Upper lobe of right lung (tissue), 1 donor: ENCODE results near the gene TPH2. TPM values are rescaled to one million over a fixed set of nuclear protein-coding genes. Genes with fewer than 3 reads are reported as not detected.

ENCODE experiments used
- ATAC-seq: fragments of 200-7000 bp; cut with Tn5 transposase; one replicate; pipeline ENCODE4 v1.9.1; 2020; ENCODE audit warnings: mild to moderate bottlenecking, moderate library complexity
- DNase-seq: peaks from one replicate; pipeline ENCODE4 v3.0.0-alpha.2; 2020
- H3K27ac ChIP-seq: fragments of 200-600 bp; one replicate; pipeline ENCODE4 v1.8.0; 2022
- H3K27me3 ChIP-seq: fragments of 200-600 bp; one replicate; pipeline ENCODE4 v1.8.0; 2022; ENCODE audit warnings: mild to moderate bottlenecking
- H3K36me3 ChIP-seq: fragments of 200-600 bp; one replicate; pipeline ENCODE4 v1.8.0; 2022
- H3K4me1 ChIP-seq: fragments of 200-600 bp; one replicate; pipeline ENCODE4 v1.8.0; 2022
- H3K4me3 ChIP-seq: fragments of 200-600 bp; one replicate; pipeline ENCODE4 v1.8.0; 2022; ENCODE audit warnings: mild to moderate bottlenecking
- H3K9me3 ChIP-seq: fragments of 200-600 bp; one replicate; pipeline ENCODE4 v1.8.0; 2022
- intact Hi-C: fragments of 100-400 bp; cut with DNase I; formaldehyde crosslinking; loops from one replicate; pipeline ENCODE4 v1.11.0; 2022
- total RNA-seq: library from RNA; stranded (reverse); fragmentation: NEBNext Ultra II Directional; extraction: Animal tissue kit (Norgen Biotek cat#: 25700); gene quantifications from one replicate; pipeline ENCODE4 v1.2.1, GENCODE V29; 2021
- TF ChIP-seq, protein P1 (sequence below): fragments of 200-600 bp; IDR thresholded peaks from one replicate; pipeline ENCODE4 v1.8.0; 2022; ENCODE audit warnings: antibody characterized with exemption
- donor health status: DM: no; HTN: yes; CAD: no; lungs with severe emphysema.

TPH2 gene
- total RNA-seq, 1 donor from 2014 or later: not detected

DNA sequence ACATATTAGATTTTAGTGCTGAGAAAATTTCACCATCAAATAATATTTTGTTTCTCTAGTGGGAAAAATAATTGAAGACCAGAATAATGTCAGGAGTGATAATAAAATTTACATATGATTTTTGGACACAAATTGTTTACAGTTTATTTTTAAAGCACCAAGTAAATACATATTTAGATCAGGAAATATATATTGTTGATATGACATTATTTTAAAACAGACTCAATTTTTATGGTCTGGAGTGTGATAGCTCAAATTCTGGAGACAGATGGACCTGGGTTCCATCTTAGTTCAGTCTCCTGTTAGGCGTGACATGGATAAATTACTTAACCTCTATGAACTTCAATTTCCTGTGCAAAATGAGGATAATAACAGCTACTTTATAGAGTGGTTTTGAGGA, 135.4 kb downstream of the TPH2 start:
- TF ChIP-seq, protein P1, sequence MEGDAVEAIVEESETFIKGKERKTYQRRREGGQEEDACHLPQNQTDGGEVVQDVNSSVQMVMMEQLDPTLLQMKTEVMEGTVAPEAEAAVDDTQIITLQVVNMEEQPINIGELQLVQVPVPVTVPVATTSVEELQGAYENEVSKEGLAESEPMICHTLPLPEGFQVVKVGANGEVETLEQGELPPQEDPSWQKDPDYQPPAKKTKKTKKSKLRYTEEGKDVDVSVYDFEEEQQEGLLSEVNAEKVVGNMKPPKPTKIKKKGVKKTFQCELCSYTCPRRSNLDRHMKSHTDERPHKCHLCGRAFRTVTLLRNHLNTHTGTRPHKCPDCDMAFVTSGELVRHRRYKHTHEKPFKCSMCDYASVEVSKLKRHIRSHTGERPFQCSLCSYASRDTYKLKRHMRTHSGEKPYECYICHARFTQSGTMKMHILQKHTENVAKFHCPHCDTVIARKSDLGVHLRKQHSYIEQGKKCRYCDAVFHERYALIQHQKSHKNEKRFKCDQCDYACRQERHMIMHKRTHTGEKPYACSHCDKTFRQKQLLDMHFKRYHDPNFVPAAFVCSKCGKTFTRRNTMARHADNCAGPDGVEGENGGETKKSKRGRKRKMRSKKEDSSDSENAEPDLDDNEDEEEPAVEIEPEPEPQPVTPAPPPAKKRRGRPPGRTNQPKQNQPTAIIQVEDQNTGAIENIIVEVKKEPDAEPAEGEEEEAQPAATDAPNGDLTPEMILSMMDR: no peak
- no peaks in the 10 kb centered on the region for H3K4me1 ChIP-seq
- H3K4me3 ChIP-seq: no peak overlapping the region
- intact Hi-C loops: no loop called here
- H3K9me3 ChIP-seq: no peaks in the 10 kb centered on the region
- no peak for DNase-seq
- no peak overlapping the region for H3K27ac ChIP-seq
- no peaks in the 10 kb centered on the region for H3K36me3 ChIP-seq
- no peak for ATAC-seq
- H3K27me3 ChIP-seq: no peaks in the 10 kb centered on the region

DNA sequence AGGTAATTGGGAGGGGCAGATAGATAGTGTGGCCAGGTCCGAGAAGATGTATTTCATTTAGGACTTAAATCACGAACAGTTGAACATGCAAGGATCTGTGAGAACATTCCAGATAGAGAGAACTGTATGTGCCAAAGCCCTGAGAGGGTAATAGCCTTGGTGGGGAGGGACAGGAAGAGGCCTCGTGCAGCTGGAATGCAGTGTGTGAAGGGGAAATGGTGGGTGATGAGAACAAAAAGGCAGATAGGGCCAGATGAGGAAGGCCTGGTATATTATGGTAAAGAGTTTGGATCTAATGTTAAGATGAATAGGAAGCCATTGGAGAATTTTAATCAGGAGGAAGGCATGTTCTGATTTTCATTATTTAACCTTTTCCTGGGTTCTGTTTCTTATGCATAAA, 136.3 kb downstream of the TPH2 start:
- Histone ChIP-seq H3K27me3 (no peaks in the 10 kb centered on the region), H3K4me1 (no peaks in the 10 kb centered on the region), H3K36me3 (no peaks in the 10 kb centered on the region), H3K27ac (no peak overlapping the region), H3K4me3 (no peak overlapping the region), H3K9me3 (no peaks in the 10 kb centered on the region)
- TF ChIP-seq, protein P1: no peak
- intact Hi-C loops: no loop called here
- DNase-seq (no peak), ATAC-seq (no peak)

DNA sequence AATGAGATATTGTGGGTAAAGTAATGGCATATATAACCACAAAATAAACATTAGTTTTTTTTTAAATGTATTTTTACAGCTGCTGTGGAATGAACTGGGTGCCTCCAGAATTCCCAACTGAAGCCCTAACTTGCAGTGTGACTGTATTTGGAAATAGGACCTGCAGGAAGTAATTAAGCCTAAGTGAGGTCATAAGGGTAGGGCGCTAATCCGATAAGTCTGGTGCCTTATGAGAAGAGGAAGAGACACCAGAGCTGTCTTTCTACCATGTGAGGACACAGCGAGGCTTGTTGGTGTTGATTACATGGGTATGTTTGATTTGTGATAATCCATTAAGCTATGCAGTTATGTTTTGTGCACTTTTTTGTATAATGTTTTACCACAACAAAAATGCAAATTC, 136.8 kb downstream of the TPH2 start:
- Histone ChIP-seq H3K4me3 (no peak overlapping the region), H3K27ac (no peak overlapping the region), H3K4me1 (no peaks in the 10 kb centered on the region), H3K9me3 (no peaks in the 10 kb centered on the region), H3K27me3 (no peaks in the 10 kb centered on the region), H3K36me3 (no peaks in the 10 kb centered on the region)
- no peak for DNase-seq
- TF ChIP-seq, protein P1: no peak
- no peak for ATAC-seq
- intact Hi-C loops: no loop called here

DNA sequence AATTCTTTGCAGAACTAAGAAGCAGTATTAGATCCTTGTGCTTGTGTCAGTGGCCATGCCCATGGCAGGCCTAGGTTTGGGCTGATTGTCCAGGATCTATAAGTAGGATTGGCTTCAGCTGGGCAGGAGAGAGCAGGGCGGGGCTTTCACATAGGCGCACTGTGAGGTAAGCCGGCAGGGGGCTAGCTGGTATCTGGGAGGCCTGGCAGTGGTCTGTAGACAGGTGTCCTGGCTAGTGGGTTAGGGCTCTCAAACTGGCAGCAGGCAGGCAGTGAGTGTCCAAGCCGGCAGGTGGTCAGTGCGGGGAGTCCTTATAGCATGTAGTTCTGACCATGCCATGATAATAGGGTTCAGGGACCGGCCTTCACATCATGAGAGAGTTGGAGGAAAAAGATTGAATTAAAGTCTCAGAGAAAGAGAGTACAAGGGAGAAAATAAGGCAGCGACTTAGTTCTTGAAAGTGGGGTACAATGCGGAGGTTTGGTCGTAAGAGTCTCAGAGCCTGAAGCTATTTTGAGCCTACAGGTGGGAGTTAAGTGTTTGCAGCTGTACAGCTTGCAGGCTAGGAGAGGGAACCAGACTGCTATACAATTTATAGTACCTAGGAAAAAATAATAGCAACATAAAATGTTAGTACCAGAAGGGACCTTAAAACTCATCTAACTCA, 137.4 kb downstream of the TPH2 start:
- TF ChIP-seq, protein P1: no peak
- no peak overlapping the region for H3K4me3 ChIP-seq
- H3K4me1 ChIP-seq: no peaks in the 10 kb centered on the region
- no peak overlapping the region for H3K27ac ChIP-seq
- ATAC-seq: no peak
- no peaks in the 10 kb centered on the region for H3K9me3 ChIP-seq
- no peaks in the 10 kb centered on the region for H3K27me3 ChIP-seq
- intact Hi-C loops: no loop called here
- peak; percentile 49 for DNase-seq
- no peaks in the 10 kb centered on the region for H3K36me3 ChIP-seq

DNA sequence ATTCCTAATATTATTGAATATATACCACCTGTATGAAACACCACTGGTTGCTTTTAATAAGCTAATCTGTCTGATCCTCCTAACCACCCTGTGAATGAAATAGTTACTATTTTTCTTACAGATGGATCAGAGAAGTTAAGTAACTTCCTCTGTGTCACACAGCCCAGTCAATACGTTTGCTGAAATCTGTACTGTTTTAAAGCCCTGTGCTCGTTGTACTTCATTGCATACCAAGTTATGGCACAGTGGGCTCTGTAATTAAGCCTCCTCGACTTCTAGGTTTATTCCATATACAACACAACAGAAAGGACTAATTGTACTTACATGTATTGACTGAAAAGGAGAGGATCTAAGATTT, 137.9 kb downstream of the TPH2 start:
- no peaks in the 10 kb centered on the region for H3K4me1 ChIP-seq
- H3K9me3 ChIP-seq: no peaks in the 10 kb centered on the region
- DNase-seq (no peak), ATAC-seq (no peak)
- no peaks in the 10 kb centered on the region for H3K36me3 ChIP-seq
- no peak overlapping the region for H3K4me3 ChIP-seq
- TF ChIP-seq, protein P1: no peak
- H3K27ac ChIP-seq: no peak overlapping the region
- no peaks in the 10 kb centered on the region for H3K27me3 ChIP-seq
- intact Hi-C loops: no loop called here
